ENCODE measurements around the gene MPEG1.

Gene MPEG1

GRCh38 chr11:59192446-59193020, 20.2 kb downstream of the MPEG1 start:
- Histone ChIP-seq H3K9me3 (ENCODE audit: control insufficient read depth, insufficient read depth, low read length) (no peaks in the 10 kb centered on the region), H3F3A (ENCODE audit: control insufficient read depth, insufficient read depth) (no peaks in the 10 kb centered on the region), H3K79me2 (ENCODE audit: control insufficient read depth, low read length) (no peaks in the 10 kb centered on the region), H4K20me1 (ENCODE audit: control insufficient read depth, insufficient read depth, low read depth, low read length) (no peaks in the 10 kb centered on the region), H3K4me1 (ENCODE audit: control insufficient read depth, low read length) (peaks cover 9% of the 10 kb centered on the region), H3K27ac (ENCODE audit: low read depth, low read length) (no peak overlapping the region), H3K36me3 (ENCODE audit: control insufficient read depth, low read length) (no peaks in the 10 kb centered on the region), H3K9me2 (replicated peaks; ENCODE audit: control insufficient read depth, low read length) (no peaks in the 10 kb centered on the region), H3K4me3 (ENCODE audit: low read length) (no peak overlapping the region), H3K4me2 (ENCODE audit: low read length) (no peak overlapping the region), H3K27me3 (ENCODE audit: control insufficient read depth, low read length) (no peaks in the 10 kb centered on the region)
- TF ChIP-seq EZH2phosphoT487 (IDR thresholded peaks at IDR 0.05; ENCODE audit: borderline replicate concordance, low read length) (no peak), CTCF (IDR thresholded peaks at IDR 0.05; ENCODE audit: low read depth, low read length, poor library complexity, severe bottlenecking) (no peak)

GRCh38 chr11:59191890-59192289, 20.8 kb downstream of the MPEG1 start:
- Histone ChIP-seq H3K79me2 (ENCODE audit: control insufficient read depth, low read length) (no peaks in the 10 kb centered on the region), H3K4me1 (ENCODE audit: control insufficient read depth, low read length) (peaks cover 9% of the 10 kb centered on the region), H3K4me2 (ENCODE audit: low read length) (no peak overlapping the region), H4K20me1 (ENCODE audit: control insufficient read depth, insufficient read depth, low read depth, low read length) (no peaks in the 10 kb centered on the region), H3K4me3 (ENCODE audit: low read length) (no peak overlapping the region), H3K9me2 (replicated peaks; ENCODE audit: control insufficient read depth, low read length) (no peaks in the 10 kb centered on the region), H3K27ac (ENCODE audit: low read depth, low read length) (no peak overlapping the region), H3K27me3 (ENCODE audit: control insufficient read depth, low read length) (no peaks in the 10 kb centered on the region), H3F3A (ENCODE audit: control insufficient read depth, insufficient read depth) (no peaks in the 10 kb centered on the region), H3K36me3 (ENCODE audit: control insufficient read depth, low read length) (no peaks in the 10 kb centered on the region), H3K9me3 (ENCODE audit: control insufficient read depth, insufficient read depth, low read length) (no peaks in the 10 kb centered on the region)
- TF ChIP-seq EZH2phosphoT487 (IDR thresholded peaks at IDR 0.05; ENCODE audit: borderline replicate concordance, low read length) (no peak), CTCF (IDR thresholded peaks at IDR 0.05; ENCODE audit: low read depth, low read length, poor library complexity, severe bottlenecking) (no peak)

- Histone ChIP-seq H3K4me1 (ENCODE audit: control insufficient read depth, low read length) (peaks cover 4% of the 10 kb centered on the region), H3K27ac (ENCODE audit: low read depth, low read length) (no peak overlapping the region), H3K4me3 (ENCODE audit: low read length) (no peak overlapping the region), H3K79me2 (ENCODE audit: control insufficient read depth, low read length) (no peaks in the 10 kb centered on the region), H4K20me1 (ENCODE audit: control insufficient read depth, insufficient read depth, low read depth, low read length) (no peaks in the 10 kb centered on the region), H3K4me2 (ENCODE audit: low read length) (no peak overlapping the region), H3K9me3 (ENCODE audit: control insufficient read depth, insufficient read depth, low read length) (no peaks in the 10 kb centered on the region), H3F3A (ENCODE audit: control insufficient read depth, insufficient read depth) (no peaks in the 10 kb centered on the region), H3K36me3 (ENCODE audit: control insufficient read depth, low read length) (no peaks in the 10 kb centered on the region), H3K9me2 (replicated peaks; ENCODE audit: control insufficient read depth, low read length) (no peaks in the 10 kb centered on the region), H3K27me3 (ENCODE audit: control insufficient read depth, low read length) (no peaks in the 10 kb centered on the region)
- TF ChIP-seq EZH2phosphoT487 (IDR thresholded peaks at IDR 0.05; ENCODE audit: borderline replicate concordance, low read length) (no peak), CTCF (IDR thresholded peaks at IDR 0.05; ENCODE audit: low read depth, low read length, poor library complexity, severe bottlenecking) (no peak)
Measured at GRCh38 chr11:59191095-59191494, 21.6 kb downstream of the MPEG1 start.

Data from DOHH2 (cell line).